ENCODE data around the gene PHAF1. TPM values are rescaled to one million over a fixed set of nuclear protein-coding genes. Genes with fewer than 3 reads are reported as not detected.

PHAF1 gene
- total and polyA plus RNA-seq, 2 of the 13 experiments (the other 11 are each of a cell fraction or from before 2014, with no cell fraction given) = 48.3 to 174 TPM

DNA sequence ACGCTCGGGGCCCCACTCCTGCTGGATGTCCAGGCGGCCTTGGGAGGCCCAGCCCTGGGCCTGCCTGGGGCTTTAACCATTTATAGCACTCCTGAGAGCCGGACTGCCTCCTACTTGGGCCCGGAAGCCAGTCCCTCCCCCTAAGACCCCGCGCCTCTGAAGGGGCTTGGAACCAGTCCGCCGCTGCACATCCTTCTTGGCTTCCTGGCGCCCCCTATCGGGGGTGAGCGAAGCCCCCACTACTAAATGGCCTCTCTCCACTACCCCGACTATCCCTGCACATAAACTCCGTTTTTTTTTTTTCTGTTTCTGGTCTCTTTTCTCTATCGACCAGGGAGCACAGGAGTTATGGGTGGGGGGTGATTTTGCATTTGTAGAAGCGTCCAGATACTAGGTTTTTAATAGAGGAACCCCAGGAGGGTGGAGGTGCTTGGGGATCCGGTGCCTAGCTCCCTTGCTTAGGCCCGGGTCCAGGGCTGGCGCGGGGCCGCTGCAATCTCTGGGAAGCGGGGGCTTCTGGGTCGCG lies 60.0 kb downstream of the PHAF1 start (continued):
- peak; percentile 30; the same call in 1 of the 2 replicates for TF ChIP-seq ZNF556 (CRISPR knock-in tag; IDR thresholded peaks at IDR 0.05; ENCODE audit: borderline replicate concordance)
- TF ChIP-seq ZNF747 (CRISPR knock-in tag; IDR thresholded peaks at IDR 0.05; ENCODE audit: borderline replicate concordance) = no peak
- TF ChIP-seq ZKSCAN5 (CRISPR knock-in tag; IDR thresholded peaks at IDR 0.05) = no peak
- TF ChIP-seq TMF1 (CRISPR knock-in tag; IDR thresholded peaks at IDR 0.05; ENCODE audit: low read depth) = no peak
- TF ChIP-seq, protein P1, sequence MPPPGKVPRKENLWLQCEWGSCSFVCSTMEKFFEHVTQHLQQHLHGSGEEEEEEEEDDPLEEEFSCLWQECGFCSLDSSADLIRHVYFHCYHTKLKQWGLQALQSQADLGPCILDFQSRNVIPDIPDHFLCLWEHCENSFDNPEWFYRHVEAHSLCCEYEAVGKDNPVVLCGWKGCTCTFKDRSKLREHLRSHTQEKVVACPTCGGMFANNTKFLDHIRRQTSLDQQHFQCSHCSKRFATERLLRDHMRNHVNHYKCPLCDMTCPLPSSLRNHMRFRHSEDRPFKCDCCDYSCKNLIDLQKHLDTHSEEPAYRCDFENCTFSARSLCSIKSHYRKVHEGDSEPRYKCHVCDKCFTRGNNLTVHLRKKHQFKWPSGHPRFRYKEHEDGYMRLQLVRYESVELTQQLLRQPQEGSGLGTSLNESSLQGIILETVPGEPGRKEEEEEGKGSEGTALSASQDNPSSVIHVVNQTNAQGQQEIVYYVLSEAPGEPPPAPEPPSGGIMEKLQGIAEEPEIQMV (CRISPR knock-in tag; IDR thresholded peaks at IDR 0.05; ENCODE audit: low read depth) = peak; percentile 20; the same call in 1 of the 2 replicates
- TF ChIP-seq MIER3 (CRISPR knock-in tag; IDR thresholded peaks at IDR 0.05; ENCODE audit: borderline replicate concordance) = 0 out of 2 replicates have a peak, but pooled peaks have one; percentile 27
- 0 out of 2 replicates have a peak, but pooled peaks have one; percentile 2 for TF ChIP-seq HDAC2 (CRISPR knock-in tag; IDR thresholded peaks at IDR 0.05)
- TF ChIP-seq, protein P2, sequence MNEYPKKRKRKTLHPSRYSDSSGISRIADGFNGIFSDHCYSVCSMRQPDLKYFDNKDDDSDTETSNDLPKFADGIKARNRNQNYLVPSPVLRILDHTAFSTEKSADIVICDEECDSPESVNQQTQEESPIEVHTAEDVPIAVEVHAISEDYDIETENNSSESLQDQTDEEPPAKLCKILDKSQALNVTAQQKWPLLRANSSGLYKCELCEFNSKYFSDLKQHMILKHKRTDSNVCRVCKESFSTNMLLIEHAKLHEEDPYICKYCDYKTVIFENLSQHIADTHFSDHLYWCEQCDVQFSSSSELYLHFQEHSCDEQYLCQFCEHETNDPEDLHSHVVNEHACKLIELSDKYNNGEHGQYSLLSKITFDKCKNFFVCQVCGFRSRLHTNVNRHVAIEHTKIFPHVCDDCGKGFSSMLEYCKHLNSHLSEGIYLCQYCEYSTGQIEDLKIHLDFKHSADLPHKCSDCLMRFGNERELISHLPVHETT (CRISPR knock-in tag; conservative IDR thresholded peaks at IDR 0.05) = no peak
- TF ChIP-seq, protein P3, sequence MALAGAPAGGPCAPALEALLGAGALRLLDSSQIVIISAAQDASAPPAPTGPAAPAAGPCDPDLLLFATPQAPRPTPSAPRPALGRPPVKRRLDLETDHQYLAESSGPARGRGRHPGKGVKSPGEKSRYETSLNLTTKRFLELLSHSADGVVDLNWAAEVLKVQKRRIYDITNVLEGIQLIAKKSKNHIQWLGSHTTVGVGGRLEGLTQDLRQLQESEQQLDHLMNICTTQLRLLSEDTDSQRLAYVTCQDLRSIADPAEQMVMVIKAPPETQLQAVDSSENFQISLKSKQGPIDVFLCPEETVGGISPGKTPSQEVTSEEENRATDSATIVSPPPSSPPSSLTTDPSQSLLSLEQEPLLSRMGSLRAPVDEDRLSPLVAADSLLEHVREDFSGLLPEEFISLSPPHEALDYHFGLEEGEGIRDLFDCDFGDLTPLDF (CRISPR knock-in tag; IDR thresholded peaks at IDR 0.05) = 0 out of 2 replicates have a peak, but pooled peaks have one; percentile 17
- peak; percentile 23; the same call in 1 of the 2 replicates for TF ChIP-seq SMC3 (IDR thresholded peaks at IDR 0.05; ENCODE audit: low read length)
- 0 out of 2 replicates have a peak, but pooled peaks have one; percentile 35 for TF ChIP-seq ZNF563 (CRISPR knock-in tag; IDR thresholded peaks at IDR 0.05)
- no peak for TF ChIP-seq HNRNPUL1 (IDR thresholded peaks at IDR 0.05; ENCODE audit: low read depth, low read length)
- TF ChIP-seq BHLHE40 (IDR thresholded peaks at IDR 0.05; ENCODE audit: low read length) = no peak
- 0 out of 2 replicates have a peak, but pooled peaks have one; percentile 3 for TF ChIP-seq THAP11 (CRISPR knock-in tag; IDR thresholded peaks at IDR 0.05)
- peak; percentile 56; the same call in 1 of the 2 replicates for TF ChIP-seq ZNF543 (CRISPR knock-in tag; IDR thresholded peaks at IDR 0.05)
- no peak for TF ChIP-seq ZFP41 (CRISPR knock-in tag; IDR thresholded peaks at IDR 0.05; ENCODE audit: borderline replicate concordance)
- no peak for TF ChIP-seq ZNF232 (CRISPR knock-in tag; IDR thresholded peaks at IDR 0.05; ENCODE audit: borderline replicate concordance)
- TF ChIP-seq ZNF3 (CRISPR knock-in tag; IDR thresholded peaks at IDR 0.05) = no peak
- TF ChIP-seq ZNF547 (CRISPR knock-in tag; IDR thresholded peaks at IDR 0.05) = peak; percentile 59; the same call in 1 of the 2 replicates
- 0 out of 2 replicates have a peak, but pooled peaks have one; percentile 54 for TF ChIP-seq SMAD1 (CRISPR knock-in tag; IDR thresholded peaks at IDR 0.05; ENCODE audit: borderline replicate concordance, low read depth)
- TF ChIP-seq, protein P4, sequence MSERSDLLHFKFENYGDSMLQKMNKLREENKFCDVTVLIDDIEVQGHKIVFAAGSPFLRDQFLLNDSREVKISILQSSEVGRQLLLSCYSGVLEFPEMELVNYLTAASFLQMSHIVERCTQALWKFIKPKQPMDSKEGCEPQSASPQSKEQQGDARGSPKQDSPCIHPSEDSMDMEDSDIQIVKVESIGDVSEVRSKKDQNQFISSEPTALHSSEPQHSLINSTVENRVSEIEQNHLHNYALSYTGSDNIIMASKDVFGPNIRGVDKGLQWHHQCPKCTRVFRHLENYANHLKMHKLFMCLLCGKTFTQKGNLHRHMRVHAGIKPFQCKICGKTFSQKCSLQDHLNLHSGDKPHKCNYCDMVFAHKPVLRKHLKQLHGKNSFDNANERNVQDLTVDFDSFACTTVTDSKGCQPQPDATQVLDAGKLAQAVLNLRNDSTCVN (CRISPR knock-in tag; IDR thresholded peaks at IDR 0.05; ENCODE audit: borderline replicate concordance) = no peak
- TF ChIP-seq ZSCAN9 (CRISPR knock-in tag; IDR thresholded peaks at IDR 0.05; ENCODE audit: borderline replicate concordance) = no peak
- TF ChIP-seq, protein P5, sequence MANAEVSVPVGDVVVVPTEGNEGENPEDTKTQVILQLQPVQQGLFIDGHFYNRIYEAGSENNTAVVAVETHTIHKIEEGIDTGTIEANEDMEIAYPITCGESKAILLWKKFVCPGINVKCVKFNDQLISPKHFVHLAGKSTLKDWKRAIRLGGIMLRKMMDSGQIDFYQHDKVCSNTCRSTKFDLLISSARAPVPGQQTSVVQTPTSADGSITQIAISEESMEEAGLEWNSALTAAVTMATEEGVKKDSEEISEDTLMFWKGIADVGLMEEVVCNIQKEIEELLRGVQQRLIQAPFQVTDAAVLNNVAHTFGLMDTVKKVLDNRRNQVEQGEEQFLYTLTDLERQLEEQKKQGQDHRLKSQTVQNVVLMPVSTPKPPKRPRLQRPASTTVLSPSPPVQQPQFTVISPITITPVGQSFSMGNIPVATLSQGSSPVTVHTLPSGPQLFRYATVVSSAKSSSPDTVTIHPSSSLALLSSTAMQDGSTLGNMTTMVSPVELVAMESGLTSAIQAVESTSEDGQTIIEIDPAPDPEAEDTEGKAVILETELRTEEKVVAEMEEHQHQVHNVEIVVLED (CRISPR knock-in tag; IDR thresholded peaks at IDR 0.05; ENCODE audit: borderline replicate concordance) = 0 out of 2 replicates have a peak, but pooled peaks have one; percentile 28
- peak; percentile 38; the same call in 1 of the 2 replicates for TF ChIP-seq SRY (CRISPR knock-in tag; IDR thresholded peaks at IDR 0.05)

Measured in HepG2 (cell line).